Measurements from ENCODE around the gene NTPCR. TPM values are rescaled to one million over a fixed set of nuclear protein-coding genes. Genes with fewer than 3 reads are reported as not detected.

The NTPCR gene
- total and polyA plus RNA-seq, 2 donors (not counting 3 experiments of a cell fraction or from before 2014, with no cell fraction given) = 13.2 to 35.3 TPM

DNA sequence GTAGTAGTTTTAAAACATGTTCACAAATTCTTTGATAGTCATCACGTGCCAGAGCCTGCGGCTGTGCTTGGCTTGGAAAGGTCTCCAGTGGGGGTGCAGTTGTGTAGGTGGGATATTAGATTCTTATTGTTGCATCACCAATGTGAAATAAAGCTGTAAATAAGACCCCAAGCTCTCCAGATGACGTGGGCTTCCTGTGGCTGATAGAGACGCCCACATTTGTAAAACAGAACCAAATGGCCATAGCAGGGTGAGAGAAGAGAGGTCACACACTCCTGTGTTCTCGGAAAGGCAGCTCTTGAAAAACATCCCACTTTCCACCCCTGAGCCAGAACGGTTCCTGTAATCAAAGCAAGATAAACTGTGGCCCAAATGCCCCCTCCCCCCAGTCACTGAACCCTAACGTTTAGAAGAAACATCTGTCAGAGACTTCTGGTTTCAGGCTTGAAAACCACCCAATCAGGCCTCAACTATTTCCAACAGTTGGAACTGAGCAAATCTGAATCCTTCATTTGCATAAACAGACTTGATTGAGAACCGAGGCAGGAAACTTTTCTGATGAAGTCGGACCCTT is 6.6 kb upstream of the NTPCR start:
- Histone ChIP-seq H3K4me2 (ENCODE audit: insufficient read depth, low read length) (no peak overlapping the region), H2AFZ (ENCODE audit: low read depth, low read length) (peak overlapping the region; percentile 39), H3K36me3 (ENCODE audit: control insufficient read depth in 2 of 2, extremely low read depth in 1 of 2, insufficient read depth in 2 of 2, low read length in 2 of 2) (no peaks in the 10 kb centered on the region), H3K9ac (replicated peaks; ENCODE audit: extremely low read depth, insufficient read depth, low read length) (no peak overlapping the region), H3K4me1 (ENCODE audit: control insufficient read depth, extremely low read depth, insufficient read depth, low read length) (no peaks in the 10 kb centered on the region), H3K27ac (ENCODE audit: insufficient read depth, low read depth, low read length) (no peak overlapping the region), H3K9me1 (replicated peaks; ENCODE audit: control insufficient read depth, extremely low read depth, insufficient read depth, low read length) (no peaks in the 10 kb centered on the region), H3K4me3 (replicated peaks in 1 of 3; ENCODE audit: insufficient read depth in 1 of 3, low read depth in 1 of 3, low read length in 3 of 3) (no peak overlapping the region), H3K79me2 (ENCODE audit: control insufficient read depth, insufficient read depth, low read length) (no peaks in the 10 kb centered on the region), H4K20me1 (replicated peaks; ENCODE audit: control insufficient read depth, extremely low read depth, insufficient read depth, low read length) (no peaks in the 10 kb centered on the region), H3K9me3 (replicated peaks; ENCODE audit: control insufficient read depth, insufficient read depth, low read length) (no peaks in the 10 kb centered on the region), H3K27me3 (ENCODE audit: control insufficient read depth in 2 of 2, insufficient read depth in 2 of 2, low read length in 2 of 2) (no peaks in the 10 kb centered on the region)
- ChIA-PET CTCF (no interaction called here), POLR2A (no interaction called here)
- TF ChIP-seq EZH2 (IDR thresholded peaks at IDR 0.05; ENCODE audit: borderline replicate concordance, low read depth, low read length, severe bottlenecking) (no peak), GATA2 (IDR thresholded peaks at IDR 0.05; ENCODE audit: insufficient read depth, insufficient read length, low read depth, low read length) (no peak), POLR2A (IDR thresholded peaks at IDR 0.05; ENCODE audit: low read depth, low read length) (no peak), MYC (IDR thresholded peaks at IDR 0.05; ENCODE audit: low read depth, low read length) (no peak), JUN (IDR thresholded peaks at IDR 0.05; ENCODE audit: borderline replicate concordance, insufficient read depth, insufficient read length, low read depth) (no peak), CTCF (IDR thresholded peaks at IDR 0.05; ENCODE audit: extremely low read depth in 1 of 2, insufficient read depth in 1 of 2, low read depth in 1 of 2, low read length in 2 of 2) (no peak), FOS (IDR thresholded peaks at IDR 0.05; ENCODE audit: borderline replicate concordance, insufficient read depth, low read length) (no peak), POLR2AphosphoS5 (IDR thresholded peaks at IDR 0.05; ENCODE audit: insufficient read depth, low read depth, low read length) (no peak)
- TF ChIP-seq, protein P1, sequence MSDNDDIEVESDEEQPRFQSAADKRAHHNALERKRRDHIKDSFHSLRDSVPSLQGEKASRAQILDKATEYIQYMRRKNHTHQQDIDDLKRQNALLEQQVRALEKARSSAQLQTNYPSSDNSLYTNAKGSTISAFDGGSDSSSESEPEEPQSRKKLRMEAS (IDR thresholded peaks at IDR 0.05; ENCODE audit: insufficient read depth, insufficient read length) = no peak
- dilution Hi-C loops (cut with MboI; ENCODE audit: extremely low pct_ligation_motif_present, low sequenced_read_pairs) (no loop called here), intact Hi-C loops (cut with micrococcal nuclease) (no loop called here)
- no TSS peak for BruUV-seq (replicated peaks)
- FAIRE-seq (no peak), DNase-seq (ENCODE audit: low read depth, low spot score) (no peak)
